Astrocyte (in vitro differentiated cells and primary cell): Measurements from ENCODE around the gene NPIPB4.
"Not testable (repeated sequence)": the region's sequence is repeated elsewhere in the genome, so short reads cannot be mapped to it uniquely, and the experiment has no call there.

Experiments
- CTCF ChIP-seq: IDR thresholded peaks from 2 replicates; pipeline ENCODE4 v1.5.1; 2011; ENCODE audit warnings: low read depth, mild to moderate bottlenecking, inconsistent platforms, low read length, moderate library complexity; ENCODE audit not compliant: insufficient read depth
- EZH2 ChIP-seq: IDR thresholded peaks from 2 replicates; pipeline ENCODE4 v1.6.1; 2012; ENCODE audit warnings: mild to moderate bottlenecking, low read length, inconsistent platforms; ENCODE audit not compliant: insufficient read depth

GRCh38 chr16:21834211-21834610 lies 23.3 kb downstream of the NPIPB4 start:
- TF ChIP-seq CTCF, EZH2: not testable (repeated sequence)
